ENCODE results near the gene CMTM4. TPM values are rescaled to one million over a fixed set of nuclear protein-coding genes. Genes with fewer than 3 reads are reported as not detected.
"Not testable (repeated sequence)": the region's sequence is repeated elsewhere in the genome, so short reads cannot be mapped to it uniquely, and the experiment has no call there.

The CMTM4 gene
- total and polyA plus RNA-seq, 9 donors, result 7.5 to 15.5 (median 10.0) TPM

- no peak for DNase-seq
- no peaks in the 10 kb centered on the region for H3K27me3 ChIP-seq (ENCODE audit: control insufficient read depth, insufficient read depth, low read length)
- H3K9me3 ChIP-seq (replicated peaks; ENCODE audit: control insufficient read depth, low read depth, low read length), result no peaks in the 10 kb centered on the region
- no peak overlapping the region for H3K4me3 ChIP-seq (ENCODE audit: low read length)
- H3K27ac ChIP-seq (ENCODE audit: low read length), result no peak overlapping the region
- WGBS (ENCODE audit: insufficient coverage), result 96% methylated on average over 6 of the region's 6 CpGs
- no peaks in the 10 kb centered on the region for H3K36me3 ChIP-seq (ENCODE audit: control insufficient read depth, insufficient read depth, low read length)
- peaks cover 5% of the 10 kb centered on the region for H3K4me1 ChIP-seq (ENCODE audit: control insufficient read depth, insufficient read depth, low read length)
These were observed 18.7 kb downstream of the CMTM4 start for GRCh38 chr16:66677836-66678235.

- Histone ChIP-seq H3K27me3 (ENCODE audit: control insufficient read depth, insufficient read depth, low read length) (no peaks in the 10 kb centered on the region), H3K4me1 (ENCODE audit: control insufficient read depth, insufficient read depth, low read length) (peaks cover 5% of the 10 kb centered on the region), H3K4me3 (ENCODE audit: low read length) (no peak overlapping the region), H3K27ac (ENCODE audit: low read length) (no peak overlapping the region), H3K9me3 (replicated peaks; ENCODE audit: control insufficient read depth, low read depth, low read length) (no peaks in the 10 kb centered on the region), H3K36me3 (ENCODE audit: control insufficient read depth, insufficient read depth, low read length) (no peaks in the 10 kb centered on the region)
- DNase-seq, result no peak
- 85% methylated on average over 5 of the region's 7 CpGs for WGBS (ENCODE audit: insufficient coverage)
These were observed 19.4 kb downstream of the CMTM4 start for GRCh38 chr16:66677179-66677578.

GRCh38 chr16:66676599-66676998 lies 19.9 kb downstream of the CMTM4 start:
- H3K4me3 ChIP-seq (ENCODE audit: low read length), result no peak overlapping the region
- H3K4me1 ChIP-seq (ENCODE audit: control insufficient read depth, insufficient read depth, low read length), result peaks cover 5% of the 10 kb centered on the region
- 50% methylated on average over 1 of the region's 3 CpGs for WGBS (ENCODE audit: insufficient coverage)
- no peaks in the 10 kb centered on the region for H3K27me3 ChIP-seq (ENCODE audit: control insufficient read depth, insufficient read depth, low read length)
- no peak overlapping the region for H3K27ac ChIP-seq (ENCODE audit: low read length)
- H3K36me3 ChIP-seq (ENCODE audit: control insufficient read depth, insufficient read depth, low read length), result no peaks in the 10 kb centered on the region
- no peaks in the 10 kb centered on the region for H3K9me3 ChIP-seq (replicated peaks; ENCODE audit: control insufficient read depth, low read depth, low read length)
- no peak for DNase-seq

- no peak overlapping the region for H3K4me3 ChIP-seq (ENCODE audit: low read length)
- 77% methylated on average over 2 of the region's 2 CpGs for WGBS (ENCODE audit: insufficient coverage)
- DNase-seq, result no peak
These were observed 22.9 kb downstream of the CMTM4 start for GRCh38 chr16:66673691-66674090.

GRCh38 chr16:66670691-66671388 lies 25.7 kb downstream of the CMTM4 start:
- Histone ChIP-seq H3K4me3 (ENCODE audit: low read length) (no peak overlapping the region), H3K9me3 (replicated peaks; ENCODE audit: control insufficient read depth, low read depth, low read length) (no peaks in the 10 kb centered on the region)
- 43% methylated on average over 4 of the region's 10 CpGs for WGBS (ENCODE audit: insufficient coverage)

More at GRCh38 chr16:66673691-66674090, 22.9 kb downstream of the CMTM4 start:
- H3K4me1 ChIP-seq (ENCODE audit: control insufficient read depth, insufficient read depth, low read length), result peaks cover 7% of the 10 kb centered on the region
- H3K27me3 ChIP-seq (ENCODE audit: control insufficient read depth, insufficient read depth, low read length), result no peaks in the 10 kb centered on the region
- H3K36me3 ChIP-seq (ENCODE audit: control insufficient read depth, insufficient read depth, low read length), result no peaks in the 10 kb centered on the region
- no peaks in the 10 kb centered on the region for H3K9me3 ChIP-seq (replicated peaks; ENCODE audit: control insufficient read depth, low read depth, low read length)
- H3K27ac ChIP-seq (ENCODE audit: low read length), result no peak overlapping the region

GRCh38 chr16:66668777-66669444 lies 27.6 kb downstream of the CMTM4 start:
- Histone ChIP-seq H3K4me1 (ENCODE audit: control insufficient read depth, insufficient read depth, low read length) (peaks cover 2% of the 10 kb centered on the region), H3K36me3 (ENCODE audit: control insufficient read depth, insufficient read depth, low read length) (no peaks in the 10 kb centered on the region), H3K27me3 (ENCODE audit: control insufficient read depth, insufficient read depth, low read length) (no peaks in the 10 kb centered on the region), H3K9me3 (replicated peaks; ENCODE audit: control insufficient read depth, low read depth, low read length) (no peaks in the 10 kb centered on the region), H3K27ac (ENCODE audit: low read length) (no peak overlapping the region), H3K4me3 (ENCODE audit: low read length) (no peak overlapping the region)
- no CpG with 5 or more reads among the region's 6 CpGs for WGBS (ENCODE audit: insufficient coverage)
- no peak for DNase-seq

More at GRCh38 chr16:66670691-66671388, 25.7 kb downstream of the CMTM4 start:
- Histone ChIP-seq H3K27ac (ENCODE audit: low read length) (peak overlapping the region; percentile 13), H3K4me1 (ENCODE audit: control insufficient read depth, insufficient read depth, low read length) (peaks cover 2% of the 10 kb centered on the region), H3K36me3 (ENCODE audit: control insufficient read depth, insufficient read depth, low read length) (no peaks in the 10 kb centered on the region), H3K27me3 (ENCODE audit: control insufficient read depth, insufficient read depth, low read length) (no peaks in the 10 kb centered on the region)
- peak; percentile 65 for DNase-seq

- no peaks in the 10 kb centered on the region for H3K9me3 ChIP-seq (replicated peaks; ENCODE audit: control insufficient read depth, low read depth, low read length)
- DNase-seq, result no peak
- WGBS (ENCODE audit: insufficient coverage), result no CpG with 5 or more reads among the region's 1 CpG
- no peaks in the 10 kb centered on the region for H3K36me3 ChIP-seq (ENCODE audit: control insufficient read depth, insufficient read depth, low read length)
- no peaks in the 10 kb centered on the region for H3K27me3 ChIP-seq (ENCODE audit: control insufficient read depth, insufficient read depth, low read length)
- peaks cover 2% of the 10 kb centered on the region for H3K4me1 ChIP-seq (ENCODE audit: control insufficient read depth, insufficient read depth, low read length)
- no peak overlapping the region for H3K4me3 ChIP-seq (ENCODE audit: low read length)
- H3K27ac ChIP-seq (ENCODE audit: low read length), result no peak overlapping the region
These were observed 28.6 kb downstream of the CMTM4 start for GRCh38 chr16:66667944-66668343.

- no peak overlapping the region for H3K4me3 ChIP-seq (ENCODE audit: low read length)
- WGBS (ENCODE audit: insufficient coverage), result 80% methylated on average over 5 of the region's 7 CpGs
These were observed 33.9 kb downstream of the CMTM4 start for GRCh38 chr16:66662445-66663194.

GRCh38 chr16:66661671-66662346 lies 34.7 kb downstream of the CMTM4 start:
- H3K4me1 ChIP-seq (ENCODE audit: control insufficient read depth, insufficient read depth, low read length); DNase-seq; H3K27me3 ChIP-seq (ENCODE audit: control insufficient read depth, insufficient read depth, low read length); H3K36me3 ChIP-seq (ENCODE audit: control insufficient read depth, insufficient read depth, low read length); H3K9me3 ChIP-seq (replicated peaks; ENCODE audit: control insufficient read depth, low read depth, low read length); H3K27ac ChIP-seq (ENCODE audit: low read length); H3K4me3 ChIP-seq (ENCODE audit: low read length): not testable (repeated sequence)
- WGBS (ENCODE audit: insufficient coverage), result 55% methylated on average over 4 of the region's 6 CpGs

More at GRCh38 chr16:66662445-66663194, 33.9 kb downstream of the CMTM4 start:
- peak; percentile 37 for DNase-seq
- Histone ChIP-seq H3K27ac (ENCODE audit: low read length) (no peak overlapping the region), H3K27me3 (ENCODE audit: control insufficient read depth, insufficient read depth, low read length) (no peaks in the 10 kb centered on the region), H3K4me1 (ENCODE audit: control insufficient read depth, insufficient read depth, low read length) (peaks cover 4% of the 10 kb centered on the region), H3K9me3 (replicated peaks; ENCODE audit: control insufficient read depth, low read depth, low read length) (no peaks in the 10 kb centered on the region), H3K36me3 (ENCODE audit: control insufficient read depth, insufficient read depth, low read length) (no peaks in the 10 kb centered on the region)

GRCh38 chr16:66661210-66661560 lies 35.4 kb downstream of the CMTM4 start:
- no peak for DNase-seq
- Histone ChIP-seq H3K4me1 (ENCODE audit: control insufficient read depth, insufficient read depth, low read length) (peaks cover 4% of the 10 kb centered on the region), H3K36me3 (ENCODE audit: control insufficient read depth, insufficient read depth, low read length) (no peaks in the 10 kb centered on the region), H3K27me3 (ENCODE audit: control insufficient read depth, insufficient read depth, low read length) (no peaks in the 10 kb centered on the region), H3K27ac (ENCODE audit: low read length) (peak overlapping the region; percentile 18), H3K4me3 (ENCODE audit: low read length) (no peak overlapping the region), H3K9me3 (replicated peaks; ENCODE audit: control insufficient read depth, low read depth, low read length) (no peaks in the 10 kb centered on the region)
- no CpG with 5 or more reads among the region's 4 CpGs for WGBS (ENCODE audit: insufficient coverage)

Data from muscle of leg (tissue), 11 donors.